NK-92 treated with Interleukin-12 subunit alpha and Interleukin-12 subunit beta, amount 100 ng/mL, for 24 hours (cell line): ENCODE results near the gene OR4D11.
"Not testable (repeated sequence)": the region's sequence is repeated elsewhere in the genome, so short reads cannot be mapped to it uniquely, and the experiment has no call there.

Source experiments
- DNase-seq: peaks from one replicate; lab custom pipeline; 2025; lab: John Stamatoyannopoulos, UW

The OR4D11 gene

DNA sequence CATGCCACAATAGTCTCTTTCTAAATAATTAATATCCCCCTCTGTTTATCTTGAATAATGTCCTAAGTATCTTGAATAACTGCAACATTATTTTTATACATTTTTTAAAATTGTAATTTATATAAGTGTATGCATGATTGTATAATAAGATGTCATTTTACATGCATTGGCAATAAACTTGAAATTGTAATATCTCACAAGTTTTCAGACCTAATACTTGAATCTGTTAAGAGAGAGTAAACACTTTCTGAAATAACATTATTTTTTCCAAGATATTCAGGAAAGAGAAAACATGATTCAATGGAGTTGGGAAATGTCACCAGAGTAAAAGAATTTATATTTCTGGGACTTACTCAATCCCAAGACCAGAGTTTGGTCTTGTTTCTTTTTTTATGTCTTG lies at the start of gene OR4D11:
TSS of gene OR4D11 (plus strand) at position 301 of the 400 bp plus-strand sequence. CDS start at position 301, 0 bp downstream.
- DNase-seq = no peak

- no peak for DNase-seq
Measured at GRCh38 chr11:59456661-59457060, 46.7 kb upstream of the OR4D11 start, which contains the start of gene OR4D6. Gene OR4D6, plus strand, starts transcription at chr11:59456961. Its CDS starts 0 bp downstream, at chr11:59456961.

DNA sequence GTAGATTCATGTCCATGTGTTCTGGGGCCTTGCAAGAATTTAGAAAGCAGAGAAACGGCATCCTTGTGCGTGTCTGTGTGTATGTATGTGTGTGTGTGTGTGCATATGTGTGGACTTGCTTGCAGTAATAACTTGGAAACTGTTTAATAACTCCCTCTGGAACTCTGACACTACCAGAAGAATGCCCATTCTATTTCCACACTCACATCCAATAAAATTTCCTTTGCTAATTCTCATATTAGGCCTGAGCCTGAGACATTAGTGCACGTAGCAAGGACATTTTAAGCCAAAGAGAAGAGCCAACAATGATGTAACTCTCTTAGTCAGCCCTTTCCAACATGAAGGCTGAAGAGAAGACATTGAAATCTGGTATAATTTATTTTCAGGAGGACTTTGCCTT lies 43.5 kb upstream of the OR4D11 start:
- no peak for DNase-seq

- no peak for DNase-seq
Measured at GRCh38 chr11:59463190-59463641, 40.2 kb upstream of the OR4D11 start.

DNA sequence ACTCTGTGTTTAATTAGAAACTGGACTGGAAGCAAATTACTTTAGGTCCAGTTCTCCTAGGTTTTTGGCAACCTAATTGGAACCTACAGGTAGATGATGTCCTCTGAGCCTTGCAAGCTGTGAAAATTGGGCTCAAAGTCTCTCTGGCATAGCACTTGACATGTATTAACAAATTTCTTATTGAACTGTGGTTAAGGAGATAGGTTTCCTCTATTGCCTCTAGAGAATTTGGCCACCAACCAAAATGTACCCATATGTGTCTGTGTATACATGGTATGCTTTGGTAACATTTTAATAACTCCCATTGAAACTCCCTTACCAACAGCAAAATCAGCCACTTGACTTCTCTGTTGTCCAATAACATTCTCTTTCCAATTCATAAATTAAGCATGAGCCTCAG lies 30.4 kb upstream of the OR4D11 start, which contains the start of gene OR4D10:
TSS of gene OR4D10 (plus strand) at position 301 of the 400 bp plus-strand sequence. CDS start 4,115 bp downstream, outside the sequence.
- DNase-seq = no peak

- no peak for DNase-seq
Measured at GRCh38 chr11:59475176-59475575, 28.2 kb upstream of the OR4D11 start.

DNA sequence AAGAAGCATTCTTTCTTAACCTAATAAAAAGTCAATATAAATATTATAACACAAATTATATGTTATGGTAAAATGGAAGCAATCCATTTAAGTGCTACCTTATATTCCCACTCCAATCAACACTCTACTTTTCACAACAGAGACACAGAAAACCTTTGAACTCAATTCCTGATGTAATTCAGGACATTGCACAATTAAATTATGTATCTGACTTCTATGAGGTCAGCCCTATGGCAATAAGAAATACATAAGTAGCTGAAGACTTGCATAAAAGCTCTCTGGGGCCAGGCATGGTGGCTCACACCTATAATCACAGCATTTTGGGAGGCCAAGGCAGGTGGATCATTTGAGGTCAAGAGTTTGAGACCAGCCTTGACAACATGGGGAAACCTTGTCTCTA lies 23.5 kb upstream of the OR4D11 start:
- no peak for DNase-seq

- no peak for DNase-seq
Measured at GRCh38 chr11:59480359-59480758, 23.0 kb upstream of the OR4D11 start.

GRCh38 chr11:59501931-59502330 lies 1.4 kb upstream of the OR4D11 start:
- no peak for DNase-seq

GRCh38 chr11:59510941-59511589 lies 7.7 kb downstream of the OR4D11 start, which contains the start of gene OR4D9:
Gene OR4D9, plus strand, starts transcription at chr11:59511539. Its CDS starts 3,374 bp downstream, at chr11:59514913.
- no peak for DNase-seq

- DNase-seq = no peak
Measured at GRCh38 chr11:59511675-59512074, 8.3 kb downstream of the OR4D11 start.

DNA sequence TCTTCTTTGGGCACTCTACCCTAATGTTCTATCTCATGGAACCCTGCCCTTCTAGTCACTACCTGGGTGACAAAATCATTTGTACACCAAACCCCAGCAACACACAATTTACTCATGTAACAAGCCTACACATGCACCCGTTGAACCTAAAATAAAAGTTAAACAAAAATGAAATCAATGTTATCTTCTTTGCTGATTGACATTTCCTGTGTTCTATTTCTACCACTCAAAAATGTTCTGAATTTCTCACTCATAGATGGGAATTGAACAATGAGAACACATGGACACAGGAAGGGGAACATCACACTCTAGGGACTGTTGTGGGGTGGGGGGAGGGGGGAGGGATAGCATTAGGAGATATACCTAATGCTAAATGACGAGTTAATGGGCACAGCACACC lies 16.8 kb downstream of the OR4D11 start:
- DNase-seq = not testable (repeated sequence)

DNA sequence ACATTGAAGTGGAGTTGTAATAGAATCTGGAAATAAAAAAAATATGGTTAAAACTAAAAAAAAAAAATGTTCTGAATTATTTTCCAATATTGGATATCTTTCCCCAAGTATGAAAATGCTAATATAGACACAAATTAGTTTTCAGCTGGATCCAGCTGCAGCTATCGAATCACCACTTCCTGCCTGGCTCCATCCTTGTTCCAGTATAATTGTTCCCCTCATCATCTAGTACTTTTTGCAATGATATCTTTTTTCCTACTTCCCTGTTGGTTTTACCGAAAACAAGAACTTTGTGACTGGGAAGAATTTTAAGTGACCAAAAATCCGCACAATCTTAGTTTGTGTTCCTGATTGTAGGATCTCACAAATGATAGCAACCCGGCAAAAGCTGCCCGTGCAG lies 17.4 kb downstream of the OR4D11 start:
- no peak for DNase-seq

DNA sequence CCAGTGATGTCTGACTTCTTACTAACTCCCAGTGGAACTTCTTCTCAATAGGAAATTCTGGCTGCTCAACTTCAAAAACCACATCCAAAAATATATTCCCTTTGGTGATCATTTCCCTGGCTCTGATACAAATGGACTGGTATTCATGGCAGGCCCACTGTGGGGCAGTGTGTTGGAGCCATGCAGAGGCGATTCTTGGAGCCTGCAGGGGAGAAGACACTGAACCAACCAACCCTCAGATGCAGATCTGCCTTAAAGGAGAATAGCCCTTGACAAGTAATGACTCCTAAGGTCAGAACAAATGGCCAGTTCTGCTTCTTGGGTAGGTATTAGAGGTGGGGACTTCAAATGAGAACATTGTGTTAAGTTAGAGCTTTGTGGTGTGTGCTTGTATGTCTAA lies 20.2 kb downstream of the OR4D11 start:
- no peak for DNase-seq

GRCh38 chr11:59528711-59529110 lies 25.3 kb downstream of the OR4D11 start:
- DNase-seq = no peak

- no peak for DNase-seq
Measured at GRCh38 chr11:59532620-59533019, 29.2 kb downstream of the OR4D11 start.

- no peak for DNase-seq
Measured at GRCh38 chr11:59534676-59535075, 31.3 kb downstream of the OR4D11 start.

DNA sequence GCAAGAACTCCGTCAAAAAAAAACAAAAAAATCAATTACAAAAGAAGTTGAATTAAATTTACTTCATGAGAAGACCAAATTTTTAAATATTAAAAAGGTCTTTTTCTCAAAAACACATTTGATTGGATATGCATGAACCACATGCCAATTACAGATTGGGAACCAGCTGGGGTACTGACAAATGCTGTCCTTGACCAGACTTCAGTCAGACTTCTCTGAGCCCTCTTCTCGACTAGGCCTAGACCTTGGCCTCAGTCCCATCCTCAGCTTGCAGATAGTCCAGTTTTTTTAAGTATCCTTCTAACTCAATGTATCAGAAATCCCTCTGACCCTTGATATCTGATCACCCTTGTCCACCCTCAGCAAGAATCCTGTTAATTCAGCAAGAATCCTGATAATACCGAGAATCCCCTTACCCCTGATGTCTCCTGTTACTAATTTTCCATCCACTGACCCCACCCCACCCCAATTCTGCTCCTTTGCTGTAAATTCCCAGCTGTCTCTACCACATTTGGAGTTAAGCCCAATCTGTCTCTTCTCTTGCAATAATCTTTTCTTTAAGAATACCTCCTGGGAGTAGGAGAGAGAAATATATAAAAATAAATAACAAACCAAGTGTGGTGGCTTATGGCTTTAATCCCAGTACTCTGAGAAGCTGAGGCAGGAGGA lies 38.9 kb downstream of the OR4D11 start:
- no peak for DNase-seq

DNA sequence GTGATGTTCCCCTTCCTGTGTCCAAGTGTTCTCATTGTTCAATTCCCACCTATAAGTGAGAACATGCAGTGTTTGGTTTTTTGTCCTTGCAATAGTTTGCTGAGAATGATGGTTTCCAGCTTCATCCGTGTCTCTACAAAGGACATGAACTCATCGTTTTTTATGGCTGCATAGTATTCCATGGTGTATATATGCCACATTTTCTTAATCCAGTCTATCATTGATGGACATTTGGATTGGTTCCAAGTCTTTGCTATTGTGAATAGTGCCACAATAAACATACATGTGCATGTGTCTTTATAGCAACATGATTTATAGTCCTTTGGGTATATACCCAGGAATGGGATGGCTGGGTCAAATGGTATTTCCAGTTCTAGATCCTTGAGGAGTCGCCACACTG lies 40.3 kb downstream of the OR4D11 start:
- DNase-seq = not testable (repeated sequence)

- no peak for DNase-seq
Measured at GRCh38 chr11:59544869-59545178, 41.4 kb downstream of the OR4D11 start.

- no peak for DNase-seq
Measured at GRCh38 chr11:59545179-59546020, 42.0 kb downstream of the OR4D11 start.

DNA sequence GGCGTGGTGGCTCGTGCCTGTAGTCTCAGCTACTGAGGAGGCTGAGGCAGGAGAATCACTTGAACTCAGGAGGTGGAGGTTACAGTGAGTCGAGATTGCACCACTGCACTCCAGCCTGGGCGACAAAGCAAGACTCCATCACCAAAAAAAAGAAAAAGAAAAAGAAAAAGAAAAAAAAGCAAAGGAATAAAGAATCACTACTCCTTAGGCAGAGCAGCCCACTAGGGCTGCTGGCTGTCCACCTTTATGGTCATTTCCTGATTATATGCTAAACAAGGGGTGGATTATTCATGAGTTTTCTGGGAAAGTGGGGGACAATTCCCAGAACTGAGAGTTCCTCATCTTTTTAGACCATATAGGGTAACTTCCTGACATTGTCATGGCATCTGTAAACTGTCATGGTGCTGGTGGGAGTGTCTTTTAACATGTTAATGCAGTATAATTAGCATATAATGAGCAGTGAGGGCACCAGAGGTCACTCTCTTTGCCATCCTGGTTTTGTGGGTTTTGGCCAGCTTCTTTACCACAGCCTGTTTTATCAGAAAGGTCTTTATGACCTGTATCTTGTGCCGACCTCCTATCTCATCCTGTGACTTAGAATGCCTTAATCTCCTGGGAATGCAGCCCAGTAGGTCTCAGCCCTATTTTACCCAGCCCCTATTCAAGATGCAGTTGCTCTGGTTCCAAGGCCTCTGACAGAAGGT lies 44.4 kb downstream of the OR4D11 start:
- DNase-seq = not testable (repeated sequence)
